ENCODE results near the gene S100A8. TPM values are rescaled to one million over a fixed set of nuclear protein-coding genes. Genes with fewer than 3 reads are reported as not detected.

Gene S100A8
- polyA plus RNA-seq, 1 donor (not counting 4 experiments of a cell fraction or from before 2014, with no cell fraction given), result 403 TPM

- Histone ChIP-seq H3K27ac (ENCODE audit: control insufficient read depth, insufficient read depth, low read length) (no peak overlapping the region), H3K27me3 (ENCODE audit: control insufficient read depth, extremely low read depth, insufficient read depth, low read length) (peaks cover 13% of the 10 kb centered on the region), H3K4me3 (ENCODE audit: control insufficient read depth in 2 of 3, extremely low read depth in 1 of 3, insufficient read depth in 2 of 3, low read depth in 1 of 3, low read length in 3 of 3) (no peak overlapping the region), H3K36me3 (ENCODE audit: control insufficient read depth in 2 of 2, extremely low read depth in 1 of 2, insufficient read depth in 2 of 2, low read length in 2 of 2) (no peaks in the 10 kb centered on the region), H3K79me2 (ENCODE audit: control insufficient read depth, insufficient read depth, low read length) (no peaks in the 10 kb centered on the region), H4K20me1 (ENCODE audit: control insufficient read depth, extremely low read depth, insufficient read depth, low read length) (no peaks in the 10 kb centered on the region), H3K9ac (ENCODE audit: control insufficient read depth, extremely low read depth, insufficient read depth, low read length) (no peak overlapping the region), H2AFZ (ENCODE audit: control insufficient read depth, low read length) (no peak overlapping the region), H3K9me3 (ENCODE audit: control insufficient read depth, low read depth, low read length) (no peaks in the 10 kb centered on the region), H3K4me1 (ENCODE audit: control insufficient read depth, extremely low read depth, insufficient read depth, low read length) (peaks cover 7% of the 10 kb centered on the region), H3K9me1 (ENCODE audit: control insufficient read depth, extremely low read depth, insufficient read depth, low read length) (no peaks in the 10 kb centered on the region), H3K4me2 (ENCODE audit: control insufficient read depth, extremely low read depth, insufficient read depth, low read depth, low read length) (no peak overlapping the region)
- dilution Hi-C loops (cut with MboI; ENCODE audit: extremely low pct_ligation_motif_present, low sequenced_read_pairs), result no loop called here
- TF ChIP-seq CTCF (optimal IDR thresholded peaks at IDR 0.05 in 1 of 3, IDR thresholded peaks at IDR 0.05 in 1 of 3, conservative IDR thresholded peaks at IDR 0.05 in 1 of 3; ENCODE audit: extremely low read depth in 1 of 3, insufficient read depth in 2 of 3, low read length in 3 of 3) (no peak), EZH2 (IDR thresholded peaks at IDR 0.05; ENCODE audit: low read length) (no peak)
- DNase-seq (ENCODE audit: low read depth, low spot score), result no peak
- no peak for FAIRE-seq
Measured at GRCh38 chr1:153431928-153432327, 41.1 kb upstream of the S100A8 start.

- peaks cover 13% of the 10 kb centered on the region for H3K27me3 ChIP-seq (ENCODE audit: control insufficient read depth, extremely low read depth, insufficient read depth, low read length)
- H4K20me1 ChIP-seq (ENCODE audit: control insufficient read depth, extremely low read depth, insufficient read depth, low read length), result no peaks in the 10 kb centered on the region
- H3K4me3 ChIP-seq (ENCODE audit: control insufficient read depth in 2 of 3, extremely low read depth in 1 of 3, insufficient read depth in 2 of 3, low read depth in 1 of 3, low read length in 3 of 3), result no peak overlapping the region
- H3K4me1 ChIP-seq (ENCODE audit: control insufficient read depth, extremely low read depth, insufficient read depth, low read length), result peaks cover 7% of the 10 kb centered on the region
- H3K9me1 ChIP-seq (ENCODE audit: control insufficient read depth, extremely low read depth, insufficient read depth, low read length), result no peaks in the 10 kb centered on the region
- no peaks in the 10 kb centered on the region for H3K9me3 ChIP-seq (ENCODE audit: control insufficient read depth, low read depth, low read length)
- DNase-seq (ENCODE audit: low read depth, low spot score) (no peak), FAIRE-seq (no peak)
- H3K36me3 ChIP-seq (ENCODE audit: control insufficient read depth in 2 of 2, extremely low read depth in 1 of 2, insufficient read depth in 2 of 2, low read length in 2 of 2), result no peaks in the 10 kb centered on the region
- H3K4me2 ChIP-seq (ENCODE audit: control insufficient read depth, extremely low read depth, insufficient read depth, low read depth, low read length), result no peak overlapping the region
- H3K9ac ChIP-seq (ENCODE audit: control insufficient read depth, extremely low read depth, insufficient read depth, low read length), result no peak overlapping the region
- dilution Hi-C loops (cut with MboI; ENCODE audit: extremely low pct_ligation_motif_present, low sequenced_read_pairs), result no loop called here
- H3K79me2 ChIP-seq (ENCODE audit: control insufficient read depth, insufficient read depth, low read length), result no peaks in the 10 kb centered on the region
- H3K27ac ChIP-seq (ENCODE audit: control insufficient read depth, insufficient read depth, low read length), result no peak overlapping the region
- TF ChIP-seq EZH2 (IDR thresholded peaks at IDR 0.05; ENCODE audit: low read length) (no peak), CTCF (optimal IDR thresholded peaks at IDR 0.05 in 1 of 3, IDR thresholded peaks at IDR 0.05 in 1 of 3, conservative IDR thresholded peaks at IDR 0.05 in 1 of 3; ENCODE audit: extremely low read depth in 1 of 3, insufficient read depth in 2 of 3, low read length in 3 of 3) (no peak)
- no peak overlapping the region for H2AFZ ChIP-seq (ENCODE audit: control insufficient read depth, low read length)
Measured at GRCh38 chr1:153431427-153431826, 40.6 kb upstream of the S100A8 start.

Measured in keratinocyte (primary cell).